ENCODE results near the gene NRG3.
"Not testable (repeated sequence)": the region's sequence is repeated elsewhere in the genome, so short reads cannot be mapped to it uniquely, and the experiment has no call there.

NRG3 gene

DNA sequence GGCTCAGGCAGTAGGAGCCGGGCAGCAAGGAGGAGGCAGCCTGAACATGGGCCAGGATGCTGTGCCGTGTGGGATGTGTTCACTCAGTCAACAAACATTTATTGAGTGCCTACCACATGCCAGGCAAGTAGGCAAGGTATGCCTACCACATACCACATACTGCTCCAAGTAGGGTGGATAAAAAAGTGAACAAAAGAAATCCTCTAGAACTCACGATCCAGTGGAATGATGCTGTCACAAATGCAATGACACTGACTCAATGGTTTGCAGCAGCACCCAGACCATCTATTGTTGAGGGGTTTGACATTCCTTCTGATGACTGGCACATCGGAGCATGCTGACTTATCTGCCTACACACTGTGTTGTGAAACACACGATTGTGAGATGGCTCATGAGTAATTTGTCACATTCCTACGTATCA lies 413.5 kb downstream of the NRG3 start:
- Mint-ChIP-seq H3K9me3 (peaks cover 5% of the 10 kb centered on the region), H3K4me1 (ENCODE audit: low read depth) (no peaks in the 10 kb centered on the region), H3K4me3 (no peak overlapping the region), H3K27ac (no peak overlapping the region), H3K36me3 (ENCODE audit: low read depth) (no peaks in the 10 kb centered on the region), H3K27me3 (no peaks in the 10 kb centered on the region)
- intact Hi-C loops (cut with micrococcal nuclease) = no loop called here

DNA sequence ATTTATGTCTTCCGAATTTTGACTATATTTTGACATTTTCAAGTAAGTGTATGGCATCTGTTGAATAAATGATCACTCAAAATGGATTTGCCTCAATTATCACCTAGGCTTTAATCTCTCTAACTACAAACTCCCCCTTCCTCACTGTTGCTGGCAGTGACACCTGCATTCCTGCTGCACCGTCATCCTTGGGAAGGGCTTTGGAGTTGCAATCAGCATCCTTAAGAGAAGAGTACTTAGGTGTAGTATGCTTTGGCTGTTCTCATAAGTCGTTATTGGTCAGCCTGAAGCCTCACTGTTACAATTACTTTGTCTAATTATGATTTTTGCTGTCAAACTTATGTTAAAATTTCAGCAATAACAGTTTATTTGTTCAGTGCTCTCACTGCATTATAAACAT lies 415.0 kb downstream of the NRG3 start:
- intact Hi-C loops (cut with micrococcal nuclease) = no loop called here
- Mint-ChIP-seq H3K27ac (no peak overlapping the region), H3K4me3 (no peak overlapping the region), H3K4me1 (ENCODE audit: low read depth) (no peaks in the 10 kb centered on the region), H3K9me3 (peaks cover 10% of the 10 kb centered on the region), H3K36me3 (ENCODE audit: low read depth) (no peaks in the 10 kb centered on the region), H3K27me3 (no peaks in the 10 kb centered on the region)

GRCh38 chr10:82294874-82295378 lies 419.9 kb downstream of the NRG3 start:
- Mint-ChIP-seq H3K4me3 (no peak overlapping the region), H3K36me3 (ENCODE audit: low read depth) (no peaks in the 10 kb centered on the region), H3K4me1 (ENCODE audit: low read depth) (no peaks in the 10 kb centered on the region), H3K9me3 (peaks cover 22% of the 10 kb centered on the region), H3K27me3 (no peaks in the 10 kb centered on the region), H3K27ac (no peak overlapping the region)
- intact Hi-C loops (cut with micrococcal nuclease) = no loop called here

DNA sequence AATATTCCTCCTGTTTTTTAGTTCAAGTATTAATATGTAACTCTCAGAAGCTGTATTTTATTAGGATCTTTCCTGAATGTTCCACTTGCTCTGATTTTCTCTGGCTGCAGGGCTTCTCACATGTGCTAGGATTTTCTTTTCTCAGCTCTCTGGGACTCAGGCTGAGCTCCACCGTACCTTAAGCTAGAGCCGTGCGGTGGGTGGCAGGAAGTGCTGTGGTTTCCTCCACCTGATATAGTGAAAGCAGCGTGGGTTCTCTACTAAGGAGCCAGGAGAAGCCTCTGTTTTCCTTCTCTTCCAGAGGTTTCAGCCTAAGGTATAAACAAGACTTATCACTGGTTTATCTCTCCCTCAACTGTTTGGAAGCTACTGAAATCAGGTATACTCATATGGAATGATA lies 433.6 kb downstream of the NRG3 start:
- no peaks in the 10 kb centered on the region for H3K27me3 Mint-ChIP-seq
- H3K36me3 Mint-ChIP-seq (ENCODE audit: low read depth) = no peaks in the 10 kb centered on the region
- H3K27ac Mint-ChIP-seq = no peak overlapping the region
- H3K4me1 Mint-ChIP-seq (ENCODE audit: low read depth) = no peaks in the 10 kb centered on the region
- no peak overlapping the region for H3K4me3 Mint-ChIP-seq
- H3K9me3 Mint-ChIP-seq = no peaks in the 10 kb centered on the region
- intact Hi-C loops (cut with micrococcal nuclease) = no loop called here

- Mint-ChIP-seq H3K4me1 (ENCODE audit: low read depth) (no peaks in the 10 kb centered on the region), H3K27me3 (no peaks in the 10 kb centered on the region), H3K27ac (no peak overlapping the region), H3K4me3 (no peak overlapping the region), H3K36me3 (ENCODE audit: low read depth) (no peaks in the 10 kb centered on the region), H3K9me3 (no peaks in the 10 kb centered on the region)
- intact Hi-C loops (cut with micrococcal nuclease) = no loop called here
Observed at GRCh38 chr10:82310839-82311238, 435.8 kb downstream of the NRG3 start.

DNA sequence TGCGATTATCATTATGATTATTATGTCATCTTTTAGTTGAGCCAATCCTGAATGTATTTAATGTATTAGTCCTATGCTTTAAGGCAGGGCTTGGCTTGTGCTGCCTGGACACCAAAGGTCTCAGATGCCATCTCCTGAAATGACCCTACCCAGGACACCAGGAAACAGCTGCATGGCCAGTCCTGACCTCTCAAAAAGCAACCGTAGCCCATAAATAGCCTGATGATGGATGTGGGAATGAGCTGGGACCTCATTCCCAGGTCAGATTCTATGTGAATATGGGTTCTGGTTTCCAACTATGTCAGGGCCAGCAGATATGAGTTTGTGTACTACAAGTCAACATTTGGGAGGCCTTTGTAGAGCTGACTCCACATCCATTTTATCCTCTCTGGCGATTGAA lies 438.4 kb downstream of the NRG3 start:
- Mint-ChIP-seq H3K27me3 (no peaks in the 10 kb centered on the region), H3K4me1 (ENCODE audit: low read depth) (no peaks in the 10 kb centered on the region), H3K9me3 (peaks cover 8% of the 10 kb centered on the region), H3K36me3 (ENCODE audit: low read depth) (no peaks in the 10 kb centered on the region), H3K4me3 (no peak overlapping the region), H3K27ac (no peak overlapping the region)
- intact Hi-C loops (cut with micrococcal nuclease) = no loop called here

DNA sequence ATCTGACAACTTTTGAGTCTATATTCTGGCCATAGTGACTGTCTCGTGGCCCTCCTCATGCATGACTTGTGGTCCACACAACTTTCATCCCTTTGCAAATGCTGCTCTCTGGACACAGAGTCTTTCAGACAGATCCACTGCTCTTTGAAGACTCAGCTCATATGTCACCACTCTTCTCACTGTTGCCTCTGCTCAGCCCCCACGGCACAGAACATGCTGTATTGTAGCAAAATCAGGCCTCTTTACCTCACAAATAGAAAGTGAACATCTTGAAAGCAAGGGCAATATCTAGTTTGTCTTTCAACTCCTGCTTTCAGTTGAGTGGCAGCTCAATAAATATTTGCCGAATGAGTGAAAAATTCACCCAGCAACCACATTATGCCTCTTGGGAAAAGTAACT lies 443.5 kb downstream of the NRG3 start:
- Mint-ChIP-seq H3K4me3 (no peak overlapping the region), H3K36me3 (ENCODE audit: low read depth) (no peaks in the 10 kb centered on the region), H3K27me3 (no peaks in the 10 kb centered on the region), H3K9me3 (peaks cover 8% of the 10 kb centered on the region), H3K27ac (no peak overlapping the region), H3K4me1 (ENCODE audit: low read depth) (no peaks in the 10 kb centered on the region)
- intact Hi-C loops (cut with micrococcal nuclease) = no loop called here

GRCh38 chr10:82319074-82319473 lies 444.1 kb downstream of the NRG3 start:
- intact Hi-C loops (cut with micrococcal nuclease) = no loop called here
- Mint-ChIP-seq H3K36me3 (ENCODE audit: low read depth) (no peaks in the 10 kb centered on the region), H3K4me3 (no peak overlapping the region), H3K4me1 (ENCODE audit: low read depth) (no peaks in the 10 kb centered on the region), H3K27ac (no peak overlapping the region), H3K27me3 (no peaks in the 10 kb centered on the region), H3K9me3 (peaks cover 8% of the 10 kb centered on the region)

- H3K36me3 Mint-ChIP-seq (ENCODE audit: low read depth) = no peaks in the 10 kb centered on the region
- intact Hi-C loops (cut with micrococcal nuclease) = no loop called here
- H3K9me3 Mint-ChIP-seq = peaks cover 8% of the 10 kb centered on the region
- no peak overlapping the region for H3K4me3 Mint-ChIP-seq
- H3K27ac Mint-ChIP-seq = no peak overlapping the region
- no peaks in the 10 kb centered on the region for H3K4me1 Mint-ChIP-seq (ENCODE audit: low read depth)
- H3K27me3 Mint-ChIP-seq = no peaks in the 10 kb centered on the region
Observed at GRCh38 chr10:82319562-82319961, 444.6 kb downstream of the NRG3 start.

DNA sequence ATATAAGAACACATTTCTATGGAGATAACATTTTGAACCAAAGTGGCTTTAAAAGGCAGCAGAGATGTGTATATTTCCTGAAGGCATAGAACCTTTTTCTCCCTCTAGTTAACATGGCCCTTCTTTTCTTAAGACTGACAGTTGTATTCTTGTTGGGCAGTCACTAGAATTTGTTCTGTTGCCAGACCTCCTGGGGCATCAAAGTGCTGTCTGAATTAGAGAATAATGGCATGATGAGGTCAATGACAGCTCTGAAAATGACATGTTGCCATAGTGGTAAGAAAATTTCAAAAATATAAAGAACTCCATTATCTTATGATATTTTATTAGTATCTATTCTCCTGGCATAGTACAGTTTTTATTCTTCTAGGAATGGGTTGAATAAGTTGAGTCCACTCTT lies 446.7 kb downstream of the NRG3 start:
- Mint-ChIP-seq H3K4me1 (ENCODE audit: low read depth) (no peaks in the 10 kb centered on the region), H3K4me3 (no peak overlapping the region), H3K27me3 (no peaks in the 10 kb centered on the region), H3K27ac (no peak overlapping the region), H3K9me3 (peaks cover 8% of the 10 kb centered on the region), H3K36me3 (ENCODE audit: low read depth) (no peaks in the 10 kb centered on the region)
- intact Hi-C loops (cut with micrococcal nuclease) = no loop called here

GRCh38 chr10:82331716-82332115 lies 456.7 kb downstream of the NRG3 start:
- Mint-ChIP-seq H3K27ac (no peak overlapping the region), H3K9me3 (no peaks in the 10 kb centered on the region), H3K36me3 (ENCODE audit: low read depth) (no peaks in the 10 kb centered on the region), H3K4me1 (ENCODE audit: low read depth) (no peaks in the 10 kb centered on the region), H3K4me3 (no peak overlapping the region), H3K27me3 (no peaks in the 10 kb centered on the region)
- intact Hi-C loops (cut with micrococcal nuclease) = no loop called here

- H3K27me3 Mint-ChIP-seq = no peaks in the 10 kb centered on the region
- no peaks in the 10 kb centered on the region for H3K36me3 Mint-ChIP-seq (ENCODE audit: low read depth)
- H3K4me1 Mint-ChIP-seq (ENCODE audit: low read depth) = no peaks in the 10 kb centered on the region
- intact Hi-C loops (cut with micrococcal nuclease) = no loop called here
- H3K4me3 Mint-ChIP-seq = no peak overlapping the region
- H3K9me3 Mint-ChIP-seq = peaks cover 6% of the 10 kb centered on the region
- no peak overlapping the region for H3K27ac Mint-ChIP-seq
Observed at GRCh38 chr10:82335831-82336230, 460.8 kb downstream of the NRG3 start.

- intact Hi-C loops (cut with micrococcal nuclease) = no loop called here
- H3K27me3 Mint-ChIP-seq = no peaks in the 10 kb centered on the region
- no peaks in the 10 kb centered on the region for H3K4me1 Mint-ChIP-seq (ENCODE audit: low read depth)
- no peak overlapping the region for H3K4me3 Mint-ChIP-seq
- no peak overlapping the region for H3K27ac Mint-ChIP-seq
- peaks cover 6% of the 10 kb centered on the region for H3K9me3 Mint-ChIP-seq
- no peaks in the 10 kb centered on the region for H3K36me3 Mint-ChIP-seq (ENCODE audit: low read depth)
Observed at GRCh38 chr10:82340166-82340565, 465.2 kb downstream of the NRG3 start.

GRCh38 chr10:82349590-82349989 lies 474.6 kb downstream of the NRG3 start:
- H3K27ac Mint-ChIP-seq; intact Hi-C loops (cut with micrococcal nuclease); H3K36me3 Mint-ChIP-seq (ENCODE audit: low read depth); H3K4me3 Mint-ChIP-seq; H3K27me3 Mint-ChIP-seq; H3K9me3 Mint-ChIP-seq; H3K4me1 Mint-ChIP-seq (ENCODE audit: low read depth): not testable (repeated sequence)

DNA sequence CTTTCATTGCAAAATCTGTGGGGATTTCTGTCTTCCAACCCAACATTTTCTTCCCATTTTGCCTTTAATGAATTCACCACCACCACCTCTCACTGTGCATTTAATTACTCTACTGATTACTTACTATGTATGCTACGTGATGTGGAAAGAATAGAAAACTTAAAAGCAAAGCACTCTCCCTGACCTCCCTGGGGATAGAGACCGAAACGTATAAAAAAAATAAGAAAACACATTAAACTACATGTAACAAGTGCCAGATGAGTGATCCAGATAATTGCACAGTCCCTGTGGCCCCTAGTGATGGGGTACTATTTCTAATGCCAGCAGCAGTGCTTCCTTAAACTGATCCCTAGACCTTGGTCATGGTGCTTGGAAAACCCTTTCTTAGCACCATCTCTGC lies 478.4 kb downstream of the NRG3 start:
- intact Hi-C loops (cut with micrococcal nuclease) = no loop called here
- Mint-ChIP-seq H3K4me1 (ENCODE audit: low read depth) (no peaks in the 10 kb centered on the region), H3K36me3 (ENCODE audit: low read depth) (no peaks in the 10 kb centered on the region), H3K9me3 (no peaks in the 10 kb centered on the region), H3K4me3 (no peak overlapping the region), H3K27ac (no peak overlapping the region), H3K27me3 (no peaks in the 10 kb centered on the region)
